Uterus (tissue), 2 donors: ENCODE results near the gene MATCAP1.

Experiments used
- CTCF ChIP-seq, 4 experiments: fragments of 200-600 bp in 2 of 4; fragments of 450-650 bp in 2 of 4; sonication (generic) in 2 of 4; IDR thresholded peaks; one replicate each; pipeline ENCODE4 v1.5.1; 2016 to 2019; ENCODE audit warnings: antibody characterized with exemption in 4 of 4, mild to moderate bottlenecking in 2 of 4, moderate library complexity in 1 of 4
- POLR2A ChIP-seq, 2 donors: fragments of 450-650 bp; IDR thresholded peaks; one replicate each; pipeline ENCODE4 v1.6.1; 2016; ENCODE audit warnings: antibody characterized with exemption in 2 of 2, mild to moderate bottlenecking in 1 of 2, moderate library complexity in 1 of 2

- TF ChIP-seq CTCF (IDR thresholded peaks at IDR 0.05) = no peak
- TF ChIP-seq POLR2A (IDR thresholded peaks at IDR 0.05) = no peak
Observed at GRCh38 chr16:67173323-67173722, 10.4 kb downstream of the MATCAP1 start.
